OCI-LY1 (cell line): Measurements from ENCODE around the gene HIVEP2.

Experiments used
- H2AFZ ChIP-seq: fragments of 200-600 bp; sonication (generic), shearing (Covaris generic); 2 replicates; pipeline ENCODE4 v1.6.0; 2014; ENCODE audit warnings: antibody characterized with exemption, mild to moderate bottlenecking, low read length
- H3F3A ChIP-seq: fragments of 200-600 bp; sonication (generic), shearing (Covaris generic); 2 replicates; pipeline ENCODE4 v1.6.0; 2014; ENCODE audit warnings: mild to moderate bottlenecking, antibody characterized with exemption, low read length, moderate library complexity; ENCODE audit not compliant: insufficient read depth
- H3K27ac ChIP-seq: fragments of 200-600 bp; sonication (generic); 2 replicates; pipeline ENCODE4 v1.5.1; 2014; ENCODE audit warnings: low read length, mixed run types, mild to moderate bottlenecking, low read depth; ENCODE audit not compliant: poor library complexity, severe bottlenecking
- H3K27me3 ChIP-seq: fragments of 200-600 bp; sonication (generic); 2 replicates; pipeline ENCODE4 v1.6.0; 2014; ENCODE audit warnings: antibody characterized with exemption, mild to moderate bottlenecking, low read length, moderate library complexity; ENCODE audit not compliant: insufficient read depth
- H3K36me3 ChIP-seq: fragments of 200-600 bp; sonication (generic); 2 replicates; pipeline ENCODE4 v1.6.1; 2014; ENCODE audit warnings: mild to moderate bottlenecking, antibody characterized with exemption, low read length, moderate library complexity, mixed read lengths; ENCODE audit not compliant: insufficient read depth
- H3K4me1 ChIP-seq: fragments of 200-600 bp; sonication (generic); 2 replicates; pipeline ENCODE4 v1.5.1; 2014; ENCODE audit warnings: mild to moderate bottlenecking, low read length, moderate library complexity; ENCODE audit not compliant: insufficient read depth, severe bottlenecking
- H3K4me2 ChIP-seq: fragments of 200-600 bp; sonication (generic), shearing (Covaris generic); 2 replicates; pipeline ENCODE4 v1.6.1; 2014; ENCODE audit warnings: low read length
- H3K4me3 ChIP-seq: fragments of 200-600 bp; sonication (generic); 2 replicates; pipeline ENCODE4 v1.5.1; 2014; ENCODE audit warnings: low read length, low read depth, mild to moderate bottlenecking, mixed read lengths; ENCODE audit not compliant: poor library complexity, severe bottlenecking
- H3K79me2 ChIP-seq: fragments of 200-600 bp; shearing (Covaris generic); 2 replicates; pipeline ENCODE4 v1.6.1; 2016; ENCODE audit warnings: mixed run types, low read length, mixed read lengths; ENCODE audit not compliant: insufficient read depth
- H3K9ac ChIP-seq: fragments of 200-600 bp; sonication (generic), shearing (Covaris generic); 2 replicates; pipeline ENCODE4 v1.6.1; 2014; ENCODE audit warnings: mild to moderate bottlenecking, low read length, mixed read lengths
- H3K9me2 ChIP-seq: fragments of 200-600 bp; sonication (generic), shearing (Covaris generic); 2 replicates; pipeline ENCODE4 v1.6.1; 2014; ENCODE audit warnings: low read depth, mild to moderate bottlenecking, low read length, mixed read lengths
- H3K9me3 ChIP-seq: fragments of 200-600 bp; shearing (Covaris generic); 2 replicates; pipeline ENCODE4 v1.6.1; 2014; ENCODE audit warnings: low read length, mixed read lengths
- H4K20me1 ChIP-seq: fragments of 200-600 bp; sonication (generic), shearing (Covaris generic); 2 replicates; pipeline ENCODE4 v1.6.0; 2016; ENCODE audit warnings: mild to moderate bottlenecking, low read length; ENCODE audit not compliant: insufficient read depth
- CTCF ChIP-seq: fragments of 200-600 bp; sonication (generic), shearing (Covaris generic); IDR thresholded peaks from 2 replicates; pipeline ENCODE4 v1.5.1; 2017; ENCODE audit warnings: mild to moderate bottlenecking, antibody characterized with exemption, low read length, moderate library complexity, mixed read lengths
- EZH2 ChIP-seq: fragments of 200-600 bp; sonication (generic), shearing (Covaris generic); IDR thresholded peaks from 2 replicates; pipeline ENCODE4 v1.8.0; 2017; ENCODE audit warnings: borderline replicate concordance, mixed run types, mild to moderate bottlenecking, antibody characterized with exemption, low read length, moderate library complexity, mixed read lengths

Gene HIVEP2

GRCh38 chr6:142913511-142914047, 31.4 kb downstream of the HIVEP2 start:
- H4K20me1 ChIP-seq: no peaks in the 10 kb centered on the region
- H3K4me3 ChIP-seq: peak overlapping the region; percentile 36
- TF ChIP-seq EZH2: no peak
- TF ChIP-seq CTCF: peak; percentile 49; the same call in 1 of the 2 replicates
- no peaks in the 10 kb centered on the region for H3K27me3 ChIP-seq
- H2AFZ ChIP-seq: 0 out of 2 replicates have a peak overlapping the region, but pooled peaks have one; percentile 7
- H3K9ac ChIP-seq: peak overlapping the region; percentile 57; the same call in 1 of the 2 replicates
- H3K79me2 ChIP-seq: peaks cover 13% of the 10 kb centered on the region
- peaks cover 26% of the 10 kb centered on the region for H3K4me1 ChIP-seq
- peak overlapping the region; percentile 71 for H3K4me2 ChIP-seq
- H3K36me3 ChIP-seq: peaks cover 8% of the 10 kb centered on the region; the same call in 1 of the 2 replicates
- peak overlapping the region; percentile 91 for H3K27ac ChIP-seq
- H3K9me2 ChIP-seq: no peaks in the 10 kb centered on the region
- peaks cover 6% of the 10 kb centered on the region; the same call in 1 of the 2 replicates for H3K9me3 ChIP-seq
- 0 out of 2 replicates have a peak, but pooled peaks cover 4% of the 10 kb centered on the region for H3F3A ChIP-seq

- H3K79me2 ChIP-seq: peaks cover 17% of the 10 kb centered on the region
- H3K4me2 ChIP-seq: peak overlapping the region; percentile 71
- H3F3A ChIP-seq: 0 out of 2 replicates have a peak, but pooled peaks cover 4% of the 10 kb centered on the region
- H3K27ac ChIP-seq: peak overlapping the region; percentile 91
- peak overlapping the region; percentile 36 for H3K4me3 ChIP-seq
- H3K27me3 ChIP-seq: no peaks in the 10 kb centered on the region
- no peaks in the 10 kb centered on the region for H3K9me2 ChIP-seq
- peaks cover 6% of the 10 kb centered on the region; the same call in 1 of the 2 replicates for H3K9me3 ChIP-seq
- peaks cover 30% of the 10 kb centered on the region for H3K4me1 ChIP-seq
- TF ChIP-seq EZH2 (no peak), CTCF (no peak)
- peaks cover 8% of the 10 kb centered on the region; the same call in 1 of the 2 replicates for H3K36me3 ChIP-seq
- peak overlapping the region; percentile 57; the same call in 1 of the 2 replicates for H3K9ac ChIP-seq
- no peak overlapping the region for H2AFZ ChIP-seq
- no peaks in the 10 kb centered on the region for H4K20me1 ChIP-seq
These were observed 31.9 kb downstream of the HIVEP2 start for GRCh38 chr6:142913036-142913510.

- peaks cover 6% of the 10 kb centered on the region; the same call in 1 of the 2 replicates for H3K9me3 ChIP-seq
- H3F3A ChIP-seq: 0 out of 2 replicates have a peak, but pooled peaks cover 4% of the 10 kb centered on the region
- H3K27me3 ChIP-seq: no peaks in the 10 kb centered on the region
- H3K27ac ChIP-seq: no peak overlapping the region
- H4K20me1 ChIP-seq: no peaks in the 10 kb centered on the region
- no peak overlapping the region for H3K9ac ChIP-seq
- no peak overlapping the region for H3K4me3 ChIP-seq
- H3K9me2 ChIP-seq: no peaks in the 10 kb centered on the region
- TF ChIP-seq EZH2: no peak
- TF ChIP-seq CTCF: no peak
- H3K4me1 ChIP-seq: peaks cover 39% of the 10 kb centered on the region
- peaks cover 8% of the 10 kb centered on the region; the same call in 1 of the 2 replicates for H3K36me3 ChIP-seq
- H2AFZ ChIP-seq: no peak overlapping the region
- peaks cover 19% of the 10 kb centered on the region for H3K79me2 ChIP-seq
- no peak overlapping the region for H3K4me2 ChIP-seq
These were observed 32.9 kb downstream of the HIVEP2 start for GRCh38 chr6:142912125-142912524.
